Kidney epithelial cell (primary cell): ENCODE measurements around the gene KCNK5. TPM values are rescaled to one million over a fixed set of nuclear protein-coding genes. Genes with fewer than 3 reads are reported as not detected.

Source experiments
- DNase-seq: peaks from one replicate; pipeline ENCODE4 v3.0.0-alpha.2; 2010; ENCODE audit warnings: low read depth
- H3K27me3 ChIP-seq: 2 replicates; pipeline ENCODE4 v1.6.0; 2011; ENCODE audit warnings: low read length; ENCODE audit not compliant: control insufficient read depth, insufficient read depth
- H3K36me3 ChIP-seq: 2 replicates; pipeline ENCODE4 v1.5.1; 2011; ENCODE audit warnings: low read length; ENCODE audit not compliant: control insufficient read depth, insufficient read depth
- H3K4me3 ChIP-seq: 2 replicates; pipeline ENCODE4 v1.5.1; 2011; ENCODE audit warnings: low read depth, mild to moderate bottlenecking, control low read depth, low read length
- total RNA-seq: library from RNA; depleted of rRNA; stranded (reverse); fragments of >200 nt; gene quantifications from 2 replicates; pipeline ENCODE4 v1.2.3, GENCODE V29; 2015
- TF ChIP-seq, protein P1 (sequence below): IDR thresholded peaks from 2 replicates; pipeline ENCODE4 v1.5.1; 2011; ENCODE audit warnings: mild to moderate bottlenecking, moderate library complexity, low read length, control low read depth, inconsistent platforms; ENCODE audit not compliant: insufficient read depth, poor library complexity, severe bottlenecking

KCNK5 gene
- total RNA-seq, 1 donor from 2014 or later: 2.3 TPM

- Histone ChIP-seq H3K27me3 (no peaks in the 10 kb centered on the region), H3K36me3 (no peaks in the 10 kb centered on the region), H3K4me3 (no peak overlapping the region)
- TF ChIP-seq, protein P1, sequence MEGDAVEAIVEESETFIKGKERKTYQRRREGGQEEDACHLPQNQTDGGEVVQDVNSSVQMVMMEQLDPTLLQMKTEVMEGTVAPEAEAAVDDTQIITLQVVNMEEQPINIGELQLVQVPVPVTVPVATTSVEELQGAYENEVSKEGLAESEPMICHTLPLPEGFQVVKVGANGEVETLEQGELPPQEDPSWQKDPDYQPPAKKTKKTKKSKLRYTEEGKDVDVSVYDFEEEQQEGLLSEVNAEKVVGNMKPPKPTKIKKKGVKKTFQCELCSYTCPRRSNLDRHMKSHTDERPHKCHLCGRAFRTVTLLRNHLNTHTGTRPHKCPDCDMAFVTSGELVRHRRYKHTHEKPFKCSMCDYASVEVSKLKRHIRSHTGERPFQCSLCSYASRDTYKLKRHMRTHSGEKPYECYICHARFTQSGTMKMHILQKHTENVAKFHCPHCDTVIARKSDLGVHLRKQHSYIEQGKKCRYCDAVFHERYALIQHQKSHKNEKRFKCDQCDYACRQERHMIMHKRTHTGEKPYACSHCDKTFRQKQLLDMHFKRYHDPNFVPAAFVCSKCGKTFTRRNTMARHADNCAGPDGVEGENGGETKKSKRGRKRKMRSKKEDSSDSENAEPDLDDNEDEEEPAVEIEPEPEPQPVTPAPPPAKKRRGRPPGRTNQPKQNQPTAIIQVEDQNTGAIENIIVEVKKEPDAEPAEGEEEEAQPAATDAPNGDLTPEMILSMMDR: no peak
- no peak for DNase-seq
These were observed 44.2 kb downstream of the KCNK5 start for GRCh38 chr6:39184906-39185580.

DNA sequence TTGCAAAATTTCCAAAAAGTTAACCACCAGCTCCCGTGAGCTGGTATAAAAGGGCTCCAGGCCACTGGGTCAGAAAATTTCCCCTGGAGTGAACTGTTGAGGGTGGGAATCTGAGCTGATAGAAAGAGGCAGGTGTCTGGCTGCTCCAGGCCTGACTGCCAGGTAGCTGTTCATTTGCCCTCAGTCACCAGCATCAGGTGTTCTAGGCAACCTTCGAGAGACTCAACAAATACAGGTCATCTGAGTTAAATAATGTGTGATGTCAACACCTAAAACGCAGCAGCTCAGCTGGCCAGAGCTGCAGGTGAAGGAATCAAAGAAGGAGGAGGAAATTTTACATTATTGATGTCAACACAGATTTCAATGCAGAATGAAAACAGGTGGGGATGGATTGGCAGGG is 46.7 kb downstream of the KCNK5 start:
- TF ChIP-seq, protein P1: no peak
- Histone ChIP-seq H3K4me3 (no peak overlapping the region), H3K36me3 (no peaks in the 10 kb centered on the region), H3K27me3 (no peaks in the 10 kb centered on the region)
- no peak for DNase-seq

DNA sequence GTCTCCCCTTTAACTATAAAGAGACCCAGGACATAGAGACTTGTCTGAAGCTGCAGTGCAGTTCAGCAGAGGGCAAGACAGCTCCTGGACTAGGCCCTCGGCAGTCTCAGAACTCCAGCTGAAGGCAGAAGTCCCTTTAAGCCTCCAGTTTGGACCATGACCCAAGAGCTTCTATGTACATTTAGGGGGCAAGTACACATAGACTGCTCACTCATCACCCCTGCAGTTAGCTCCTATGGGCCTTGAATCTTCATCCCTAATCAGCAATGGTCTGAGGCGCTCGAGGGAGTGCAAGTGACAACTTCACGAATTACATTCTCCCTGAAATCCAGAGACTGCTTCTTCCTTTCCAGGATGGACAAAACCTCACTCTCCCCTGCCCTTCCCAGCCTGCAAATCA is 47.4 kb downstream of the KCNK5 start:
- no peaks in the 10 kb centered on the region for H3K36me3 ChIP-seq
- TF ChIP-seq, protein P1: no peak
- no peak for DNase-seq
- H3K27me3 ChIP-seq: no peaks in the 10 kb centered on the region
- H3K4me3 ChIP-seq: no peak overlapping the region

DNA sequence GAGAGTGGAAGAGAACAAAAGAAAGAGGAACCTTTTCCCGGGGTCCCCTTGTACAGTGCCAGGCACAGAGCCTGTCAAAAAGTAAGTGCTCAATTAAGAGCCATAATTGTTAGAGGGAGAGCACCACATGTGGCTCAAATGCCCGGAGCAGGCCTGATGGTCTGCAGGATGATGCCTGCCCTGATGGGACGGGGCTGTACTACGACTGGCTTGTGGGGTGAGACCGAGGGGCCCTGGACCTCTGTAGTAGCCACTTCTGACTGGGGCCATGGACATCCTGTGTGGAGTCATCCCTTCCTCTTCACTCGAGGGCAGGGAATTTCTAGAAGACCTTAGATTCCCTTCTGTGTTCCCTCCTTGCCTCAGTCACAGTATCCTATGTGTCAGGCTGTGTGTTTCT is 47.9 kb downstream of the KCNK5 start:
- H3K4me3 ChIP-seq: no peak overlapping the region
- H3K36me3 ChIP-seq: no peaks in the 10 kb centered on the region
- TF ChIP-seq, protein P1: no peak
- no peaks in the 10 kb centered on the region for H3K27me3 ChIP-seq
- no peak for DNase-seq

DNA sequence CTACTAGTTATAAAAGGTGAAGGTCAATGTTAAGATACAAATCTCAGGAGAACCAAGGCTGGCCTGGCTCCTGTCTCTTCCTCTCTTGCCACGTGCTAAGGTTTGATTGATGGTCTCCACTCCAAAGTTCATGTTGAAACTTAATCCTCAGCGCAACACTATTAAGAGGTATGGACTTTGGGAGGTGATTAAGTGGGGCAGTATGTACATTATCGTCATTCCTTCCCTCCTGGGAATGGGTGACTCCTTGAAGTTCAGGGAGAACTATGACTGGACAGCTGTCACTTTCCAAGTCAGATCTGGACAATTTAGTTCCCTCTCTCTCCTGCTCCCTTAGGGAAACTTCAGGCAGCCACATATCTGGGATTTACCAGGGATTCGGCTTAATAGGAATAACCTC is 50.5 kb downstream of the KCNK5 start:
- H3K27me3 ChIP-seq: no peaks in the 10 kb centered on the region
- no peaks in the 10 kb centered on the region for H3K36me3 ChIP-seq
- no peak for DNase-seq
- H3K4me3 ChIP-seq: no peak overlapping the region
- TF ChIP-seq, protein P1: no peak

DNA sequence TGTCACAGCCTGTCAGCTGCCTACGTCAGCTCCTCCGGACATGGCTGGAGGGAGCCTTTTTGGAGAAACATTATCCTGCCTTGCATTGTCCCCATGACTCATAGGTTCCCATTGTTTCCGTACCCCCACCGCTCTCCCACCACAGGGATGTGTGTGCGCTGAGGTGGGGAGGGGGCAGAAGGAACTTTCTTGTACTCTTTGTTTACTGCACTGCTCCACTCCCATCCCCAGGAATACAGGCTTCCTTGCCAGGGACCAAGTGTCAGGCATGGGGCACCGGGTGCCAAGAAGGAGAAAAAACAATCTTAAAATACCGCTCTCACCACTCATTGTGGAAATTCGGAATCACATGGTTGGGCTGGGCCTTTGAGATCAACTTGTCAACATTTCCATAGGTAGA is 51.0 kb downstream of the KCNK5 start:
- Histone ChIP-seq H3K36me3 (no peaks in the 10 kb centered on the region), H3K4me3 (no peak overlapping the region), H3K27me3 (no peaks in the 10 kb centered on the region)
- DNase-seq: no peak
- TF ChIP-seq, protein P1: no peak
